SK-N-SH (cell line): ENCODE measurements around the gene MAP3K5.

Experiments
- CTCF ChIP-seq: fragments of 200-600 bp; sonication (generic); IDR thresholded peaks from 2 replicates; pipeline ENCODE4 v1.6.1; 2017; ENCODE audit warnings: antibody characterized with exemption, mild to moderate bottlenecking, moderate library complexity
- EP300 ChIP-seq, 2 experiments: IDR thresholded peaks; 2 replicates each; pipeline versions ENCODE4 v1.4.0 to v1.6.1; 2012; ENCODE audit warnings: borderline replicate concordance in 1 of 2, low read depth in 1 of 2, low read length in 1 of 2
- EZH2phosphoT487 ChIP-seq: fragments of 200-600 bp; sonication (generic); IDR thresholded peaks from 2 replicates; pipeline ENCODE4 v1.6.1; 2017; ENCODE audit warnings: low read depth, mixed run types, mild to moderate bottlenecking, antibody characterized with exemption, moderate library complexity, borderline replicate concordance
- POLR2AphosphoS5 ChIP-seq: IDR thresholded peaks from 2 replicates; pipeline ENCODE4 v1.6.1; 2012; ENCODE audit warnings: low read depth, low read length
- RAD21 ChIP-seq: IDR thresholded peaks from 2 replicates; pipeline ENCODE4 v1.6.1; 2012; ENCODE audit warnings: mild to moderate bottlenecking, low read length
- TAF1 ChIP-seq: IDR thresholded peaks from 2 replicates; pipeline ENCODE4 v1.6.1; 2012; ENCODE audit warnings: low read depth, mild to moderate bottlenecking, low read length, moderate library complexity, borderline replicate concordance
- TCF12 ChIP-seq: IDR thresholded peaks from 2 replicates; pipeline ENCODE4 v1.4.0; 2012
- ZBTB33 ChIP-seq: IDR thresholded peaks from 2 replicates; pipeline ENCODE4 v1.4.0; 2012; ENCODE audit warnings: low read depth, borderline replicate concordance
- TF ChIP-seq, protein P1 (sequence below): IDR thresholded peaks from 2 replicates; pipeline ENCODE4 v1.4.0; 2012; ENCODE audit warnings: low read depth
- TF ChIP-seq, protein P2 (sequence below): fragments of 150-350 bp; IDR thresholded peaks from 2 replicates; pipeline ENCODE4 v1.6.1; 2017; ENCODE audit warnings: antibody characterized with exemption, low read length, low read depth, borderline replicate concordance
- TF ChIP-seq, protein P3 (sequence below): IDR thresholded peaks from 2 replicates; pipeline ENCODE4 v1.6.1; 2012; ENCODE audit warnings: mild to moderate bottlenecking, low read depth, low read length, moderate library complexity
- TF ChIP-seq, protein P4 (sequence below): IDR thresholded peaks from 2 replicates; pipeline ENCODE4; 2012

- TF ChIP-seq, protein P1, sequence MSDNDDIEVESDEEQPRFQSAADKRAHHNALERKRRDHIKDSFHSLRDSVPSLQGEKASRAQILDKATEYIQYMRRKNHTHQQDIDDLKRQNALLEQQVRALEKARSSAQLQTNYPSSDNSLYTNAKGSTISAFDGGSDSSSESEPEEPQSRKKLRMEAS: no peak
- no peak for TF ChIP-seq TCF12
- no peak for TF ChIP-seq CTCF
- no peak for TF ChIP-seq EZH2phosphoT487
- TF ChIP-seq, protein P2, sequence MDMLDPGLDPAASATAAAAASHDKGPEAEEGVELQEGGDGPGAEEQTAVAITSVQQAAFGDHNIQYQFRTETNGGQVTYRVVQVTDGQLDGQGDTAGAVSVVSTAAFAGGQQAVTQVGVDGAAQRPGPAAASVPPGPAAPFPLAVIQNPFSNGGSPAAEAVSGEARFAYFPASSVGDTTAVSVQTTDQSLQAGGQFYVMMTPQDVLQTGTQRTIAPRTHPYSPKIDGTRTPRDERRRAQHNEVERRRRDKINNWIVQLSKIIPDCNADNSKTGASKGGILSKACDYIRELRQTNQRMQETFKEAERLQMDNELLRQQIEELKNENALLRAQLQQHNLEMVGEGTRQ: no peak
- no peak for TF ChIP-seq TAF1
- TF ChIP-seq EP300 (IDR thresholded peaks at IDR 0.05; ENCODE audit: borderline replicate concordance in 1 of 2, low read depth in 1 of 2, low read length in 1 of 2): no peak
- no peak for TF ChIP-seq ZBTB33
- no peak for TF ChIP-seq POLR2AphosphoS5
- TF ChIP-seq, protein P3, sequence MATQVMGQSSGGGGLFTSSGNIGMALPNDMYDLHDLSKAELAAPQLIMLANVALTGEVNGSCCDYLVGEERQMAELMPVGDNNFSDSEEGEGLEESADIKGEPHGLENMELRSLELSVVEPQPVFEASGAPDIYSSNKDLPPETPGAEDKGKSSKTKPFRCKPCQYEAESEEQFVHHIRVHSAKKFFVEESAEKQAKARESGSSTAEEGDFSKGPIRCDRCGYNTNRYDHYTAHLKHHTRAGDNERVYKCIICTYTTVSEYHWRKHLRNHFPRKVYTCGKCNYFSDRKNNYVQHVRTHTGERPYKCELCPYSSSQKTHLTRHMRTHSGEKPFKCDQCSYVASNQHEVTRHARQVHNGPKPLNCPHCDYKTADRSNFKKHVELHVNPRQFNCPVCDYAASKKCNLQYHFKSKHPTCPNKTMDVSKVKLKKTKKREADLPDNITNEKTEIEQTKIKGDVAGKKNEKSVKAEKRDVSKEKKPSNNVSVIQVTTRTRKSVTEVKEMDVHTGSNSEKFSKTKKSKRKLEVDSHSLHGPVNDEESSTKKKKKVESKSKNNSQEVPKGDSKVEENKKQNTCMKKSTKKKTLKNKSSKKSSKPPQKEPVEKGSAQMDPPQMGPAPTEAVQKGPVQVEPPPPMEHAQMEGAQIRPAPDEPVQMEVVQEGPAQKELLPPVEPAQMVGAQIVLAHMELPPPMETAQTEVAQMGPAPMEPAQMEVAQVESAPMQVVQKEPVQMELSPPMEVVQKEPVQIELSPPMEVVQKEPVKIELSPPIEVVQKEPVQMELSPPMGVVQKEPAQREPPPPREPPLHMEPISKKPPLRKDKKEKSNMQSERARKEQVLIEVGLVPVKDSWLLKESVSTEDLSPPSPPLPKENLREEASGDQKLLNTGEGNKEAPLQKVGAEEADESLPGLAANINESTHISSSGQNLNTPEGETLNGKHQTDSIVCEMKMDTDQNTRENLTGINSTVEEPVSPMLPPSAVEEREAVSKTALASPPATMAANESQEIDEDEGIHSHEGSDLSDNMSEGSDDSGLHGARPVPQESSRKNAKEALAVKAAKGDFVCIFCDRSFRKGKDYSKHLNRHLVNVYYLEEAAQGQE: no peak
- TF ChIP-seq, protein P4, sequence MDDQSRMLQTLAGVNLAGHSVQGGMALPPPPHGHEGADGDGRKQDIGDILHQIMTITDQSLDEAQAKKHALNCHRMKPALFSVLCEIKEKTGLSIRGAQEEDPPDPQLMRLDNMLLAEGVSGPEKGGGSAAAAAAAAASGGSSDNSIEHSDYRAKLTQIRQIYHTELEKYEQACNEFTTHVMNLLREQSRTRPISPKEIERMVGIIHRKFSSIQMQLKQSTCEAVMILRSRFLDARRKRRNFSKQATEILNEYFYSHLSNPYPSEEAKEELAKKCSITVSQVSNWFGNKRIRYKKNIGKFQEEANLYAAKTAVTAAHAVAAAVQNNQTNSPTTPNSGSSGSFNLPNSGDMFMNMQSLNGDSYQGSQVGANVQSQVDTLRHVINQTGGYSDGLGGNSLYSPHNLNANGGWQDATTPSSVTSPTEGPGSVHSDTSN: no peak
- TF ChIP-seq RAD21: no peak
These were observed 41.4 kb downstream of the MAP3K5 start for GRCh38 chr6:136750696-136751521.
